ENCODE results near the gene TBCC. TPM values are rescaled to one million over a fixed set of nuclear protein-coding genes. Genes with fewer than 3 reads are reported as not detected.
A peak's percentile ranks its signal among the peaks of the same experiment; 100 is the strongest.

The TBCC gene
- total RNA-seq, 1 experiment from 2014 or later = 24.7 TPM

DNA sequence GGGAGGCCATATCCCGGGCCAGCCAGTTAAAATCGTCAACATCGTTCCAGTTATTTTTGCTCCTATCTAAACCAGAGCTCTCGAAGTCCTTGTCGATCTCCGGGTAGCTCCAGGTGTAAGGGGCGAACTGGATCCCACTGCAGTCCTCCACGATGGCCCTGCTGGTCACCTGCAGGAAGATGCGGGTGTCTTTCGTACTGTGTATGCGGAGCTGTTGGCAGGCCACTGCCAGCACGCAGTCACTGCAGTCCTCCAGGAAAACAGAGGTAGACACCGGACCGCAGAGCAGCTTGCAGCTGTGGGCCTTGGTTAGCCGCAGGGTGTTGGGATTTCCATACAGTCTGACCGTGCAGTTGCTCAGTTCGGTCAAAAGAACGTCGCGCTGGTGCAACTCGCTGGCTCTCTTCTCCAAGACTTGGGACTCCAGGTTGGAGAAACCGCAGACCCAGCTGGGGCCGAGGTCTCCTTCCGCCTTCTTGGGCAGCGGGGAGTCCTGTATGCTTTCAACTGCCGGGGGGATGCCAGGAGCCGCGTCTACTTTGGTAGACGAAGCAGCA, 742 bp downstream of the TBCC start (continued):
- TF ChIP-seq, protein P1, sequence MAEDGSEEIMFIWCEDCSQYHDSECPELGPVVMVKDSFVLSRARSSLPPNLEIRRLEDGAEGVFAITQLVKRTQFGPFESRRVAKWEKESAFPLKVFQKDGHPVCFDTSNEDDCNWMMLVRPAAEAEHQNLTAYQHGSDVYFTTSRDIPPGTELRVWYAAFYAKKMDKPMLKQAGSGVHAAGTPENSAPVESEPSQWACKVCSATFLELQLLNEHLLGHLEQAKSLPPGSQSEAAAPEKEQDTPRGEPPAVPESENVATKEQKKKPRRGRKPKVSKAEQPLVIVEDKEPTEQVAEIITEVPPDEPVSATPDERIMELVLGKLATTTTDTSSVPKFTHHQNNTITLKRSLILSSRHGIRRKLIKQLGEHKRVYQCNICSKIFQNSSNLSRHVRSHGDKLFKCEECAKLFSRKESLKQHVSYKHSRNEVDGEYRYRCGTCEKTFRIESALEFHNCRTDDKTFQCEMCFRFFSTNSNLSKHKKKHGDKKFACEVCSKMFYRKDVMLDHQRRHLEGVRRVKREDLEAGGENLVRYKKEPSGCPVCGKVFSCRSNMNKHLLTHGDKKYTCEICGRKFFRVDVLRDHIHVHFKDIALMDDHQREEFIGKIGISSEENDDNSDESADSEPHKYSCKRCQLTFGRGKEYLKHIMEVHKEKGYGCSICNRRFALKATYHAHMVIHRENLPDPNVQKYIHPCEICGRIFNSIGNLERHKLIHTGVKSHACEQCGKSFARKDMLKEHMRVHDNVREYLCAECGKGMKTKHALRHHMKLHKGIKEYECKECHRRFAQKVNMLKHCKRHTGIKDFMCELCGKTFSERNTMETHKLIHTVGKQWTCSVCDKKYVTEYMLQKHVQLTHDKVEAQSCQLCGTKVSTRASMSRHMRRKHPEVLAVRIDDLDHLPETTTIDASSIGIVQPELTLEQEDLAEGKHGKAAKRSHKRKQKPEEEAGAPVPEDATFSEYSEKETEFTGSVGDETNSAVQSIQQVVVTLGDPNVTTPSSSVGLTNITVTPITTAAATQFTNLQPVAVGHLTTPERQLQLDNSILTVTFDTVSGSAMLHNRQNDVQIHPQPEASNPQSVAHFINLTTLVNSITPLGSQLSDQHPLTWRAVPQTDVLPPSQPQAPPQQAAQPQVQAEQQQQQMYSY (CRISPR knock-in tag; IDR thresholded peaks at IDR 0.05) = no peak
- TF ChIP-seq OVOL2 (CRISPR knock-in tag; IDR thresholded peaks at IDR 0.05; ENCODE audit: borderline replicate concordance) (no peak), NFE2L1 (CRISPR knock-in tag; IDR thresholded peaks at IDR 0.05) (no peak)
- TF ChIP-seq, protein P2, sequence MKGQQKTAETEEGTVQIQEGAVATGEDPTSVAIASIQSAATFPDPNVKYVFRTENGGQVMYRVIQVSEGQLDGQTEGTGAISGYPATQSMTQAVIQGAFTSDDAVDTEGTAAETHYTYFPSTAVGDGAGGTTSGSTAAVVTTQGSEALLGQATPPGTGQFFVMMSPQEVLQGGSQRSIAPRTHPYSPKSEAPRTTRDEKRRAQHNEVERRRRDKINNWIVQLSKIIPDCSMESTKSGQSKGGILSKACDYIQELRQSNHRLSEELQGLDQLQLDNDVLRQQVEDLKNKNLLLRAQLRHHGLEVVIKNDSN (CRISPR knock-in tag; IDR thresholded peaks at IDR 0.05) = no peak
- TF ChIP-seq, protein P3, sequence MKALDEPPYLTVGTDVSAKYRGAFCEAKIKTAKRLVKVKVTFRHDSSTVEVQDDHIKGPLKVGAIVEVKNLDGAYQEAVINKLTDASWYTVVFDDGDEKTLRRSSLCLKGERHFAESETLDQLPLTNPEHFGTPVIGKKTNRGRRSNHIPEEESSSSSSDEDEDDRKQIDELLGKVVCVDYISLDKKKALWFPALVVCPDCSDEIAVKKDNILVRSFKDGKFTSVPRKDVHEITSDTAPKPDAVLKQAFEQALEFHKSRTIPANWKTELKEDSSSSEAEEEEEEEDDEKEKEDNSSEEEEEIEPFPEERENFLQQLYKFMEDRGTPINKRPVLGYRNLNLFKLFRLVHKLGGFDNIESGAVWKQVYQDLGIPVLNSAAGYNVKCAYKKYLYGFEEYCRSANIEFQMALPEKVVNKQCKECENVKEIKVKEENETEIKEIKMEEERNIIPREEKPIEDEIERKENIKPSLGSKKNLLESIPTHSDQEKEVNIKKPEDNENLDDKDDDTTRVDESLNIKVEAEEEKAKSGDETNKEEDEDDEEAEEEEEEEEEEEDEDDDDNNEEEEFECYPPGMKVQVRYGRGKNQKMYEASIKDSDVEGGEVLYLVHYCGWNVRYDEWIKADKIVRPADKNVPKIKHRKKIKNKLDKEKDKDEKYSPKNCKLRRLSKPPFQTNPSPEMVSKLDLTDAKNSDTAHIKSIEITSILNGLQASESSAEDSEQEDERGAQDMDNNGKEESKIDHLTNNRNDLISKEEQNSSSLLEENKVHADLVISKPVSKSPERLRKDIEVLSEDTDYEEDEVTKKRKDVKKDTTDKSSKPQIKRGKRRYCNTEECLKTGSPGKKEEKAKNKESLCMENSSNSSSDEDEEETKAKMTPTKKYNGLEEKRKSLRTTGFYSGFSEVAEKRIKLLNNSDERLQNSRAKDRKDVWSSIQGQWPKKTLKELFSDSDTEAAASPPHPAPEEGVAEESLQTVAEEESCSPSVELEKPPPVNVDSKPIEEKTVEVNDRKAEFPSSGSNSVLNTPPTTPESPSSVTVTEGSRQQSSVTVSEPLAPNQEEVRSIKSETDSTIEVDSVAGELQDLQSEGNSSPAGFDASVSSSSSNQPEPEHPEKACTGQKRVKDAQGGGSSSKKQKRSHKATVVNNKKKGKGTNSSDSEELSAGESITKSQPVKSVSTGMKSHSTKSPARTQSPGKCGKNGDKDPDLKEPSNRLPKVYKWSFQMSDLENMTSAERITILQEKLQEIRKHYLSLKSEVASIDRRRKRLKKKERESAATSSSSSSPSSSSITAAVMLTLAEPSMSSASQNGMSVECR (CRISPR knock-in tag; IDR thresholded peaks at IDR 0.05; ENCODE audit: borderline replicate concordance) = no peak

GRCh38 chr6:42744351-42744893, 1.5 kb downstream of the TBCC start:
- POLR2A ChIA-PET = interaction anchor here (0.7 to 5.0 kb wide), 3 partner anchors 15 to 146 kb away, joined by 5 to 42 read pairs (median 14); partner anchors contain the start of gene BICRAL
- Mint-ChIP-seq H3K4me1 (peaks cover 16% of the 10 kb centered on the region), H3K27ac (peak overlapping the region; percentile 53; the same call in 1 of the 2 replicates), H3K27me3 (ENCODE audit: low read depth) (no peaks in the 10 kb centered on the region), H3K9me3 (no peaks in the 10 kb centered on the region), H3K36me3 (peaks cover 2% of the 10 kb centered on the region), H3K4me3 (peak overlapping the region; percentile 100)
- DNase-seq (ENCODE audit: low spot score) (no peak), ATAC-seq (no peak)
- CTCF ChIA-PET = interaction anchor here (0.8 to 2.3 kb wide), 2 partner anchors 18 to 83 kb away, joined by 4 to 5 read pairs; no protein-coding TSS in a partner anchor
- TF ChIP-seq, protein P4, sequence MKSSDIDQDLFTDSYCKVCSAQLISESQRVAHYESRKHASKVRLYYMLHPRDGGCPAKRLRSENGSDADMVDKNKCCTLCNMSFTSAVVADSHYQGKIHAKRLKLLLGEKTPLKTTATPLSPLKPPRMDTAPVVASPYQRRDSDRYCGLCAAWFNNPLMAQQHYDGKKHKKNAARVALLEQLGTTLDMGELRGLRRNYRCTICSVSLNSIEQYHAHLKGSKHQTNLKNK (CRISPR knock-in tag; IDR thresholded peaks at IDR 0.05) = no peak
- no peak for TF ChIP-seq ZNF532 (CRISPR knock-in tag; IDR thresholded peaks at IDR 0.05; ENCODE audit: borderline replicate concordance)
- no peak for TF ChIP-seq ZNF138 (CRISPR knock-in tag; conservative IDR thresholded peaks at IDR 0.05)
- no peak for TF ChIP-seq ATF1 (CRISPR knock-in tag; IDR thresholded peaks at IDR 0.05)
- no peak for TF ChIP-seq E2F4 (CRISPR knock-in tag; IDR thresholded peaks at IDR 0.05; ENCODE audit: borderline replicate concordance, low read depth)
- no peak for TF ChIP-seq ZNF219 (CRISPR knock-in tag; IDR thresholded peaks at IDR 0.05; ENCODE audit: borderline replicate concordance)
- TF ChIP-seq JAZF1 (CRISPR knock-in tag; IDR thresholded peaks at IDR 0.05) = no peak
- no peak for TF ChIP-seq MYBL2 (CRISPR knock-in tag; IDR thresholded peaks at IDR 0.05)
- no peak for TF ChIP-seq EMX1 (CRISPR knock-in tag; IDR thresholded peaks at IDR 0.05)
- no peak for TF ChIP-seq ESRRA (CRISPR knock-in tag; IDR thresholded peaks at IDR 0.05; ENCODE audit: borderline replicate concordance)
- no peak for TF ChIP-seq NR2C2 (CRISPR knock-in tag; IDR thresholded peaks at IDR 0.05)
- TF ChIP-seq, protein P5, sequence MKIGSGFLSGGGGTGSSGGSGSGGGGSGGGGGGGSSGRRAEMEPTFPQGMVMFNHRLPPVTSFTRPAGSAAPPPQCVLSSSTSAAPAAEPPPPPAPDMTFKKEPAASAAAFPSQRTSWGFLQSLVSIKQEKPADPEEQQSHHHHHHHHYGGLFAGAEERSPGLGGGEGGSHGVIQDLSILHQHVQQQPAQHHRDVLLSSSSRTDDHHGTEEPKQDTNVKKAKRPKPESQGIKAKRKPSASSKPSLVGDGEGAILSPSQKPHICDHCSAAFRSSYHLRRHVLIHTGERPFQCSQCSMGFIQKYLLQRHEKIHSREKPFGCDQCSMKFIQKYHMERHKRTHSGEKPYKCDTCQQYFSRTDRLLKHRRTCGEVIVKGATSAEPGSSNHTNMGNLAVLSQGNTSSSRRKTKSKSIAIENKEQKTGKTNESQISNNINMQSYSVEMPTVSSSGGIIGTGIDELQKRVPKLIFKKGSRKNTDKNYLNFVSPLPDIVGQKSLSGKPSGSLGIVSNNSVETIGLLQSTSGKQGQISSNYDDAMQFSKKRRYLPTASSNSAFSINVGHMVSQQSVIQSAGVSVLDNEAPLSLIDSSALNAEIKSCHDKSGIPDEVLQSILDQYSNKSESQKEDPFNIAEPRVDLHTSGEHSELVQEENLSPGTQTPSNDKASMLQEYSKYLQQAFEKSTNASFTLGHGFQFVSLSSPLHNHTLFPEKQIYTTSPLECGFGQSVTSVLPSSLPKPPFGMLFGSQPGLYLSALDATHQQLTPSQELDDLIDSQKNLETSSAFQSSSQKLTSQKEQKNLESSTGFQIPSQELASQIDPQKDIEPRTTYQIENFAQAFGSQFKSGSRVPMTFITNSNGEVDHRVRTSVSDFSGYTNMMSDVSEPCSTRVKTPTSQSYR (CRISPR knock-in tag; IDR thresholded peaks at IDR 0.05) = no peak
